IMR-90 (cell line): Measurements from ENCODE around the gene RNF186. TPM values are rescaled to one million over a fixed set of nuclear protein-coding genes. Genes with fewer than 3 reads are reported as not detected.

ENCODE experiments used
- ATAC-seq: fragments of 200-7000 bp; cut with Tn5 transposase; 2 replicates; pipeline ENCODE4 v1.9.1; 2020; ENCODE audit warnings: low read depth, mild to moderate bottlenecking, moderate library complexity
- BruUV-seq: library from RNA; stranded (reverse); fragments of 400-500 nt; replicated peaks from 2 replicates; lab custom pipeline; 2021; lab: Mats Ljungman, UMichigan
- CTCF ChIA-PET: fragments of 300-600 bp; formaldehyde crosslinking; extraction: SDS; loops from one replicate; lab custom pipeline; 2021; ENCODE audit warnings: antibody characterized with exemption; lab: Yijun Ruan, JAX
- POLR2A ChIA-PET: fragments of 300-600 bp; sonication (Branson Sonifier 250); formaldehyde crosslinking; loops from one replicate; lab custom pipeline; 2022; ENCODE audit warnings: antibody characterized with exemption; ENCODE audit not compliant: unreplicated experiment; lab: Charles Lee
- DNase-seq: peaks from one replicate; pipeline ENCODE4 v3.0.0; 2013
- H2AFZ ChIP-seq: replicated peaks from 2 replicates; pipeline ENCODE3; 2013; ENCODE audit warnings: low read length, mild to moderate bottlenecking; ENCODE audit not compliant: poor library complexity
- H2AK5ac ChIP-seq: 2 replicates; pipeline ENCODE4 v1.6.1; 2013; ENCODE audit warnings: low read depth, low read length, inconsistent platforms
- H2AK9ac ChIP-seq: replicated peaks from 2 replicates; pipeline ENCODE3; 2013; ENCODE audit warnings: mild to moderate bottlenecking, low read depth, low read length, moderate library complexity; ENCODE audit not compliant: poor library complexity
- H2BK120ac ChIP-seq: 2 replicates; pipeline ENCODE4 v1.6.1; 2013; ENCODE audit warnings: low read depth, low read length, inconsistent platforms
- H2BK15ac ChIP-seq: 3 replicates; pipeline ENCODE4 v1.6.1; 2013; ENCODE audit warnings: low read depth, low read length, inconsistent platforms
- H2BK20ac ChIP-seq: 2 replicates; pipeline ENCODE4 v1.6.1; 2013; ENCODE audit warnings: low read depth, mild to moderate bottlenecking, inconsistent platforms, low read length, moderate library complexity
- H2BK5ac ChIP-seq: 2 replicates; pipeline ENCODE4 v1.6.1; 2013; ENCODE audit warnings: mild to moderate bottlenecking, low read depth, low read length, inconsistent platforms; ENCODE audit not compliant: poor library complexity, severe bottlenecking
- H3K14ac ChIP-seq: replicated peaks from 2 replicates; pipeline ENCODE4 v1.6.1; 2013; ENCODE audit warnings: low read depth, low read length, inconsistent platforms
- H3K18ac ChIP-seq: 2 replicates; pipeline ENCODE4 v1.6.1; 2013; ENCODE audit warnings: low read depth, low read length, control low read depth
- H3K23ac ChIP-seq: 2 replicates; pipeline ENCODE4 v1.6.1; 2013; ENCODE audit warnings: low read depth, low read length, inconsistent platforms
- H3K27ac ChIP-seq: 2 replicates; pipeline ENCODE4 v1.5.1; 2013; ENCODE audit warnings: mild to moderate bottlenecking, control low read depth, low read length; ENCODE audit not compliant: insufficient read depth
- H3K27me3 ChIP-seq: 2 replicates; pipeline ENCODE4 v1.6.1; 2013; ENCODE audit warnings: low read length; ENCODE audit not compliant: control insufficient read depth, insufficient read depth
- H3K36me3 ChIP-seq: 2 replicates; pipeline ENCODE4 v1.6.1; 2013; ENCODE audit warnings: low read length, mixed read lengths; ENCODE audit not compliant: control insufficient read depth, insufficient read depth
- H3K4ac ChIP-seq: 2 replicates; pipeline ENCODE4 v1.6.1; 2013; ENCODE audit warnings: low read depth, low read length, inconsistent platforms
- H3K4me1 ChIP-seq: 2 replicates; pipeline ENCODE4 v1.6.1; 2013; ENCODE audit warnings: low read length, mixed read lengths; ENCODE audit not compliant: control insufficient read depth, insufficient read depth
- H3K4me2 ChIP-seq: 2 replicates; pipeline ENCODE4 v1.6.1; 2013; ENCODE audit warnings: low read depth, mild to moderate bottlenecking, control low read depth, low read length, moderate library complexity
- H3K4me3 ChIP-seq: 2 replicates; pipeline ENCODE4 v1.5.1; 2013; ENCODE audit warnings: low read depth, mild to moderate bottlenecking, control low read depth, low read length, moderate library complexity; ENCODE audit not compliant: insufficient read depth
- H3K56ac ChIP-seq: 2 replicates; pipeline ENCODE4 v1.6.1; 2013; ENCODE audit warnings: low read length, inconsistent platforms; ENCODE audit not compliant: insufficient read depth; ENCODE audit errors: extremely low read depth
- H3K79me1 ChIP-seq, 2 experiments: 2 replicates each; pipeline ENCODE4 v1.6.1; 2013; ENCODE audit warnings: low read length in 2 of 2, inconsistent platforms in 1 of 2, low read depth in 1 of 2
- H3K9ac ChIP-seq: 2 replicates; pipeline ENCODE4 v1.6.1; 2013; ENCODE audit warnings: low read depth, low read length, control low read depth
- H3K9me1 ChIP-seq: 2 replicates; pipeline ENCODE4 v1.6.1; 2013; ENCODE audit warnings: low read length, inconsistent platforms; ENCODE audit not compliant: insufficient read depth
- H3K9me3 ChIP-seq: 2 replicates; pipeline ENCODE4 v1.6.1; 2013; ENCODE audit warnings: low read length; ENCODE audit not compliant: control insufficient read depth, insufficient read depth
- H4K20me1 ChIP-seq: 2 replicates; pipeline ENCODE4 v1.6.1; 2013; ENCODE audit warnings: low read length, inconsistent platforms; ENCODE audit not compliant: insufficient read depth
- H4K5ac ChIP-seq: 2 replicates; pipeline ENCODE4 v1.6.1; 2013; ENCODE audit warnings: mild to moderate bottlenecking, low read depth, low read length, control low read depth
- H4K8ac ChIP-seq, 2 experiments: 2 replicates each; pipeline ENCODE4 v1.6.1; 2013; ENCODE audit warnings: low read depth in 2 of 2, low read length in 2 of 2, control low read depth in 1 of 2, inconsistent platforms in 1 of 2
- H4K91ac ChIP-seq: 2 replicates; pipeline ENCODE4 v1.6.1; 2013; ENCODE audit warnings: low read depth, low read length, inconsistent platforms; ENCODE audit not compliant: insufficient read depth
- FOS ChIP-seq: fragments of 150-350 bp; IDR thresholded peaks from 2 replicates; pipeline ENCODE4 v1.6.1; 2016; ENCODE audit warnings: low read depth, low read length
- RFX5 ChIP-seq: IDR thresholded peaks from 2 replicates; pipeline ENCODE4 v1.8.0; 2012; ENCODE audit warnings: low read depth, mild to moderate bottlenecking, low read length, moderate library complexity
- WGBS, 2 experiments: methylation state at CpG; one replicate each; pipeline versions ENCODE4 v1.1.5 to v1.1.7; 2013; ENCODE audit warnings: missing lambda C conversion rate in 2 of 2; ENCODE audit not compliant: insufficient read length in 1 of 2; ENCODE audit errors: extremely low coverage in 2 of 2; 5-methylcytosine and 5-hydroxymethylcytosine counted together
- dilution Hi-C: fragments of 300-500 bp; cut with HindIII; formaldehyde crosslinking; loops from one replicate; pipeline ENCODE4 v1.14.3; 2018; ENCODE audit warnings: low sequenced_read_pairs; ENCODE audit not compliant: unreplicated experiment
- in situ Hi-C: fragments of 300-500 bp; cut with MboI; formaldehyde crosslinking; loops from 3 replicates; pipeline ENCODE4 v1.14.3; 2019; ENCODE audit warnings: low sequenced_read_pairs, inconsistent platforms, mixed read lengths
- intact Hi-C: fragments of 100-400 bp; cut with micrococcal nuclease; formaldehyde crosslinking; loops from 2 replicates; pipeline ENCODE4 v1.10.0; 2022
- polyA plus RNA-seq, 3 experiments: library from polyadenylated mRNA; depleted of rRNA; stranded (reverse); fragments of >200 nt; gene quantifications; 2 replicates each; pipeline ENCODE4 v1.2.3, GENCODE V29; 2012; ENCODE audit warnings: low replicate concordance in 1 of 3
- total RNA-seq: library from RNA; depleted of rRNA; stranded (reverse); fragments of >200 nt; gene quantifications from 2 replicates; pipeline ENCODE4 v1.2.3, GENCODE V29; 2012

Gene RNF186
- total and polyA plus RNA-seq, 2 of the 4 experiments (the other 2 are of a cell fraction): not detected

GRCh38 chr1:19769211-19769932 lies 45.7 kb downstream of the RNF186 start:
- Histone ChIP-seq H2BK5ac (no peak overlapping the region), H3K23ac (no peak overlapping the region), H3K27ac (no peak overlapping the region), H4K8ac (no peak overlapping the region), H2AK5ac (no peak overlapping the region), H4K20me1 (no peaks in the 10 kb centered on the region), H3K4ac (no peak overlapping the region), H2AFZ (no peak overlapping the region), H3K56ac (no peak overlapping the region), H3K4me3 (no peak overlapping the region), H4K91ac (no peak overlapping the region), H3K14ac (no peak overlapping the region), H2BK15ac (no peak overlapping the region), H4K5ac (no peak overlapping the region), H3K4me1 (peaks cover 12% of the 10 kb centered on the region), H3K9me3 (no peaks in the 10 kb centered on the region), H3K9me1 (peaks cover 21% of the 10 kb centered on the region), H3K36me3 (peaks cover 13% of the 10 kb centered on the region), H2BK20ac (no peak overlapping the region), H3K79me1 (peaks cover 0 to 11% of the 10 kb centered on the region in 2 experiments; a peak in 2 of 4 replicates), H3K9ac (no peak overlapping the region), H3K27me3 (no peaks in the 10 kb centered on the region), H3K18ac (no peak overlapping the region), H2AK9ac (no peak overlapping the region), H3K4me2 (no peak overlapping the region), H2BK120ac (no peak overlapping the region)
- no peak for TF ChIP-seq FOS
- TF ChIP-seq RFX5: no peak
- intact Hi-C loops (no loop called here), dilution Hi-C loops (no loop called here), in situ Hi-C loops (no loop called here)
- CTCF ChIA-PET: no interaction called here
- DNase-seq: no peak
- 95% methylated on average over 6 of the region's 10 CpGs; no CpG with 5 or more reads in 1 of the 2 experiments for WGBS, 2 experiments
- POLR2A ChIA-PET: no interaction called here
- BruUV-seq: no TSS peak
- no peak for ATAC-seq
